CD4-positive, alpha-beta memory T cell (primary cell): Measurements from ENCODE around the gene SRSF11. TPM values are rescaled to one million over a fixed set of nuclear protein-coding genes. Genes with fewer than 3 reads are reported as not detected.
A peak's percentile ranks its signal among the peaks of the same experiment; 100 is the strongest.

Experiments used
- CTCF ChIA-PET: fragments of 350-600 bp; sonication (Branson Sonifier 250); formaldehyde crosslinking; loops from one replicate; lab custom pipeline; 2021; ENCODE audit warnings: inconsistent platforms; ENCODE audit not compliant: partially characterized antibody; lab: Charles Lee
- POLR2A ChIA-PET: fragments of 350-600 bp; sonication (Branson Sonifier 250); formaldehyde crosslinking; loops from one replicate; lab custom pipeline; 2021; ENCODE audit not compliant: partially characterized antibody; lab: Charles Lee
- DNase-seq, 5 donors: peaks; one replicate each; pipeline versions ENCODE4 v3.0.0 to v3.0.0-alpha.2; 2020 to 2022; ENCODE audit warnings: mixed read lengths in 1 of 5
- H3K27ac ChIP-seq: one replicate; pipeline ENCODE4 v1.7.0; 2013; ENCODE audit warnings: low read depth, low read length
- H3K27me3 ChIP-seq: 2 replicates; pipeline ENCODE4 v1.7.0; 2013; ENCODE audit warnings: mild to moderate bottlenecking, low read length, moderate library complexity; ENCODE audit not compliant: insufficient read depth
- H3K36me3 ChIP-seq: 2 replicates; pipeline ENCODE4 v1.7.0; 2013; ENCODE audit warnings: mild to moderate bottlenecking, low read length, moderate library complexity; ENCODE audit not compliant: insufficient read depth
- H3K4me1 ChIP-seq: 2 replicates; pipeline ENCODE4 v1.7.0; 2013; ENCODE audit warnings: mild to moderate bottlenecking, low read length, moderate library complexity; ENCODE audit not compliant: insufficient read depth
- H3K4me3 ChIP-seq, 2 donors: one replicate each; pipeline ENCODE4 v1.7.0; 2013; ENCODE audit warnings: low read length in 2 of 2, mild to moderate bottlenecking in 1 of 2
- H3K9me3 ChIP-seq, 2 donors: one replicate each; pipeline ENCODE4 v1.7.0; 2013; ENCODE audit warnings: low read length in 2 of 2, control low read depth in 1 of 2; ENCODE audit not compliant: control insufficient read depth in 1 of 2
- H3K27ac Mint-ChIP-seq, 7 donors: one replicate each; pipeline ENCODE4 v1.8.0; 2020 to 2021; ENCODE audit warnings: mixed read lengths in 7 of 7, mild to moderate bottlenecking in 6 of 7, inconsistent platforms in 3 of 7, moderate library complexity in 3 of 7
- H3K27me3 Mint-ChIP-seq, 2 donors: one replicate each; pipeline ENCODE4 v1.8.0; 2020 to 2021; ENCODE audit warnings: mixed read lengths in 2 of 2
- H3K36me3 Mint-ChIP-seq, 2 donors: one replicate each; pipeline ENCODE4 v1.8.0; 2020 to 2021; ENCODE audit warnings: mixed read lengths in 2 of 2, inconsistent platforms in 1 of 2, mild to moderate bottlenecking in 1 of 2
- H3K4me1 Mint-ChIP-seq, 4 donors: one replicate each; pipeline ENCODE4 v1.8.0; 2020 to 2021; ENCODE audit warnings: mixed read lengths in 4 of 4, mild to moderate bottlenecking in 1 of 4
- H3K4me3 Mint-ChIP-seq, 8 donors: one replicate each; pipeline ENCODE4 v1.8.0; 2020 to 2021; ENCODE audit warnings: mixed read lengths in 8 of 8, mild to moderate bottlenecking in 7 of 8, moderate library complexity in 6 of 8, inconsistent platforms in 3 of 8
- H3K9me3 Mint-ChIP-seq, 8 donors: one replicate each; pipeline ENCODE4 v1.8.0; 2020 to 2021; ENCODE audit warnings: mixed read lengths in 8 of 8, mild to moderate bottlenecking in 5 of 8, inconsistent platforms in 3 of 8, moderate library complexity in 1 of 8
- intact Hi-C: fragments of 100-400 bp; cut with micrococcal nuclease; formaldehyde crosslinking; loops from one replicate; pipeline ENCODE4 v1.15.1; 2023
- polyA plus RNA-seq, 2 donors: library from polyadenylated mRNA; unstranded; fragments of 300-500 nt; fragmentation: Illumina TruSeq; gene quantifications; one replicate each; pipeline ENCODE4 v1.2.3, GENCODE V29; 2021
- total RNA-seq, 2 experiments: library from RNA; stranded (reverse); gene quantifications; one replicate each; pipeline ENCODE4 v1.2.3, GENCODE V29; 2021

Gene SRSF11
- total and polyA plus RNA-seq, 4 experiments from 2014 or later: 65.8 to 374 (median 232) TPM

- CTCF ChIA-PET: no interaction called here
- intact Hi-C loops: no loop called here
- peaks cover 3% of the 10 kb centered on the region for H3K36me3 ChIP-seq
Observed at GRCh38 chr1:70256664-70257063, 35.5 kb downstream of the SRSF11 start.

GRCh38 chr1:70264839-70265238, 43.7 kb downstream of the SRSF11 start:
- peak overlapping the region in 5 of 7 donors; percentile 14 to 79 (median 67) for H3K27ac Mint-ChIP-seq
- no peaks in the 10 kb centered on the region for H3K4me1 ChIP-seq
- H3K27me3 Mint-ChIP-seq: no peaks in the 10 kb centered on the region
- no peak overlapping the region for H3K4me3 Mint-ChIP-seq
- peaks cover 0 to 3% (median 0%) of the 10 kb centered on the region in 8 donors for H3K9me3 Mint-ChIP-seq
- no peaks in the 10 kb centered on the region for H3K27me3 ChIP-seq
- peaks cover 6% of the 10 kb centered on the region for H3K36me3 ChIP-seq
- H3K36me3 Mint-ChIP-seq: peaks cover 36 to 39% of the 10 kb centered on the region in 2 donors
- intact Hi-C loops: no loop called here
- no peaks in the 10 kb centered on the region for H3K9me3 ChIP-seq
- no peak for DNase-seq
- H3K4me3 ChIP-seq: no peak overlapping the region
- CTCF ChIA-PET: no interaction called here
- H3K27ac ChIP-seq: no peak overlapping the region
- POLR2A ChIA-PET: interaction anchor here (0.7 kb wide), 1 partner anchor 81 kb away, joined by 3 read pairs; no protein-coding TSS in a partner anchor
- peaks cover 0 to 3% (median 0%) of the 10 kb centered on the region in 4 donors for H3K4me1 Mint-ChIP-seq

More at GRCh38 chr1:70256664-70257063, 35.5 kb downstream of the SRSF11 start:
- POLR2A ChIA-PET: interaction anchor here (0.5 kb wide), 1 partner anchor 21 kb away, joined by 3 read pairs; no protein-coding TSS in a partner anchor
- H3K9me3 ChIP-seq: no peaks in the 10 kb centered on the region
- no peak overlapping the region for H3K4me3 ChIP-seq
- Mint-ChIP-seq H3K4me1 (no peaks in the 10 kb centered on the region), H3K36me3 (peaks cover 9 to 13% of the 10 kb centered on the region in 2 donors), H3K9me3 (peaks cover 0 to 2% (median 0%) of the 10 kb centered on the region in 8 donors), H3K27me3 (no peaks in the 10 kb centered on the region), H3K4me3 (no peak overlapping the region), H3K27ac (peak overlapping the region in 2 of 7 donors; percentile 35 to 78)
- no peak overlapping the region for H3K27ac ChIP-seq
- no peak for DNase-seq
- H3K4me1 ChIP-seq: no peaks in the 10 kb centered on the region
- H3K27me3 ChIP-seq: no peaks in the 10 kb centered on the region

GRCh38 chr1:70265946-70266345, 44.8 kb downstream of the SRSF11 start:
- peaks cover 0 to 3% (median 0%) of the 10 kb centered on the region in 4 donors for H3K4me1 Mint-ChIP-seq
- no peak overlapping the region for H3K4me3 Mint-ChIP-seq
- no peaks in the 10 kb centered on the region for H3K27me3 Mint-ChIP-seq
- Histone ChIP-seq H3K4me1 (no peaks in the 10 kb centered on the region), H3K36me3 (peaks cover 6% of the 10 kb centered on the region), H3K4me3 (no peak overlapping the region), H3K9me3 (no peaks in the 10 kb centered on the region), H3K27me3 (no peaks in the 10 kb centered on the region), H3K27ac (no peak overlapping the region)
- CTCF ChIA-PET: no interaction called here
- H3K9me3 Mint-ChIP-seq: peaks cover 0 to 3% (median 0%) of the 10 kb centered on the region in 8 donors
- no peak for DNase-seq
- intact Hi-C loops: no loop called here
- POLR2A ChIA-PET: no interaction called here
- peaks cover 36 to 40% of the 10 kb centered on the region in 2 donors for H3K36me3 Mint-ChIP-seq
- H3K27ac Mint-ChIP-seq: peak overlapping the region in 1 of 7 donors; percentile 35

- Mint-ChIP-seq H3K27me3 (no peaks in the 10 kb centered on the region), H3K4me1 (peaks cover 0 to 9% (median 2%) of the 10 kb centered on the region in 4 donors), H3K36me3 (peaks cover 29 to 41% of the 10 kb centered on the region in 2 donors), H3K27ac (peak overlapping the region in 1 of 7 donors; percentile 18), H3K9me3 (no peaks in the 10 kb centered on the region), H3K4me3 (no peak overlapping the region)
- H3K27ac ChIP-seq: no peak overlapping the region
- H3K36me3 ChIP-seq: no peaks in the 10 kb centered on the region
- CTCF ChIA-PET: interaction anchor here (1.8 kb wide), 1 partner anchor 24 kb away, joined by 4 read pairs; no protein-coding TSS in a partner anchor
- no peaks in the 10 kb centered on the region for H3K4me1 ChIP-seq
- H3K27me3 ChIP-seq: no peaks in the 10 kb centered on the region
- H3K9me3 ChIP-seq: no peaks in the 10 kb centered on the region
- intact Hi-C loops: no loop called here
- H3K4me3 ChIP-seq: no peak overlapping the region
- DNase-seq: no peak
- POLR2A ChIA-PET: no interaction called here
Observed at GRCh38 chr1:70277875-70278274, 56.7 kb downstream of the SRSF11 start.

- ChIA-PET POLR2A (no interaction called here), CTCF (interaction anchor here (1.8 kb wide), 1 partner anchor 23 kb away, joined by 4 read pairs; no protein-coding TSS in a partner anchor)
- Histone ChIP-seq H3K27me3 (no peaks in the 10 kb centered on the region), H3K4me1 (no peaks in the 10 kb centered on the region), H3K9me3 (no peaks in the 10 kb centered on the region), H3K4me3 (no peak overlapping the region), H3K27ac (no peak overlapping the region), H3K36me3 (no peaks in the 10 kb centered on the region)
- peaks cover 0 to 9% (median 2%) of the 10 kb centered on the region in 4 donors for H3K4me1 Mint-ChIP-seq
- no peak overlapping the region for H3K4me3 Mint-ChIP-seq
- peaks cover 24 to 35% of the 10 kb centered on the region in 2 donors for H3K36me3 Mint-ChIP-seq
- intact Hi-C loops: no loop called here
- H3K9me3 Mint-ChIP-seq: no peaks in the 10 kb centered on the region
- DNase-seq: no peak
- peak overlapping the region in 2 of 7 donors; percentile 21 to 29 for H3K27ac Mint-ChIP-seq
- H3K27me3 Mint-ChIP-seq: no peaks in the 10 kb centered on the region
Observed at GRCh38 chr1:70278710-70279109, 57.5 kb downstream of the SRSF11 start.

- Histone ChIP-seq H3K4me3 (no peak overlapping the region), H3K36me3 (no peaks in the 10 kb centered on the region), H3K9me3 (no peaks in the 10 kb centered on the region), H3K27me3 (no peaks in the 10 kb centered on the region), H3K4me1 (no peaks in the 10 kb centered on the region), H3K27ac (no peak overlapping the region)
- peaks cover 25 to 32% of the 10 kb centered on the region in 2 donors for H3K36me3 Mint-ChIP-seq
- H3K27me3 Mint-ChIP-seq: no peaks in the 10 kb centered on the region
- DNase-seq: no peak
- peaks cover 0 to 10% (median 4%) of the 10 kb centered on the region in 4 donors for H3K4me1 Mint-ChIP-seq
- ChIA-PET CTCF (interaction anchor here (1.2 kb wide), 1 partner anchor 24 kb away, joined by 3 read pairs; no protein-coding TSS in a partner anchor), POLR2A (no interaction called here)
- no peaks in the 10 kb centered on the region for H3K9me3 Mint-ChIP-seq
- H3K27ac Mint-ChIP-seq: peak overlapping the region in 1 of 7 donors; percentile 54
- intact Hi-C loops: loop anchor here (2.0 kb wide), 1 partner anchor 14 kb away; no protein-coding TSS in a partner anchor
- no peak overlapping the region for H3K4me3 Mint-ChIP-seq
Observed at GRCh38 chr1:70284366-70284765, 63.2 kb downstream of the SRSF11 start.

- POLR2A ChIA-PET: no interaction called here
- Histone ChIP-seq H3K27me3 (no peaks in the 10 kb centered on the region), H3K36me3 (peaks cover 2% of the 10 kb centered on the region), H3K4me1 (no peaks in the 10 kb centered on the region), H3K9me3 (no peaks in the 10 kb centered on the region), H3K4me3 (no peak overlapping the region), H3K27ac (no peak overlapping the region)
- Mint-ChIP-seq H3K27me3 (no peaks in the 10 kb centered on the region), H3K27ac (no peak overlapping the region), H3K36me3 (peaks cover 19 to 28% of the 10 kb centered on the region in 2 donors), H3K9me3 (peaks cover 0 to 1% (median 0%) of the 10 kb centered on the region in 8 donors), H3K4me1 (peaks cover 0 to 3% (median under 1%) of the 10 kb centered on the region in 4 donors), H3K4me3 (no peak overlapping the region)
- CTCF ChIA-PET: no interaction called here
- no peak for DNase-seq
- intact Hi-C loops: no loop called here
Observed at GRCh38 chr1:70286453-70286852, 65.3 kb downstream of the SRSF11 start.
